ENCODE measurements around the gene TNFAIP1.

DNA sequence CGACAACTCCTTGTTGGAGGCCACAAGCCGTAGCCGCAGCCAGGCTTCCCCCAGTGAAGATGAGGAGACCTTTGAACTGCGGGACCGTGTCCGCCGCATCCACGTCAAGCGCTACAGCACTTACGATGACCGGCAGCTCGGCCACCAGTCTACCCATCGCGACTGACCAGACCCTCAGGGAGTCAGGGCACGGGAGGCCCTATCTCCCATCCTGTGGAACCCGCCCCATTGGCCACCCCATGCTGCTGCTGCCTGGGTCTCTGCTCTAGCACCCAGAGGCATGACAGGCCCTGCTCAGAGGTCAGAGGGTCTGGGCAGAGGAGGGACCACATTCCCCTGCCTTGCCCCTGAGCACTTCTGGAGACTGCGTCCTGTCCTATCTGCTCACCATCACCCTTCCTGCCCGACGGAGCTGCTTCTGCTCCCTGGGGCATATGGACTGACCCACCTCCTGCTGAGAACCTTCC is 8.9 kb downstream of the TNFAIP1 start:
- TF ChIP-seq, protein P1, sequence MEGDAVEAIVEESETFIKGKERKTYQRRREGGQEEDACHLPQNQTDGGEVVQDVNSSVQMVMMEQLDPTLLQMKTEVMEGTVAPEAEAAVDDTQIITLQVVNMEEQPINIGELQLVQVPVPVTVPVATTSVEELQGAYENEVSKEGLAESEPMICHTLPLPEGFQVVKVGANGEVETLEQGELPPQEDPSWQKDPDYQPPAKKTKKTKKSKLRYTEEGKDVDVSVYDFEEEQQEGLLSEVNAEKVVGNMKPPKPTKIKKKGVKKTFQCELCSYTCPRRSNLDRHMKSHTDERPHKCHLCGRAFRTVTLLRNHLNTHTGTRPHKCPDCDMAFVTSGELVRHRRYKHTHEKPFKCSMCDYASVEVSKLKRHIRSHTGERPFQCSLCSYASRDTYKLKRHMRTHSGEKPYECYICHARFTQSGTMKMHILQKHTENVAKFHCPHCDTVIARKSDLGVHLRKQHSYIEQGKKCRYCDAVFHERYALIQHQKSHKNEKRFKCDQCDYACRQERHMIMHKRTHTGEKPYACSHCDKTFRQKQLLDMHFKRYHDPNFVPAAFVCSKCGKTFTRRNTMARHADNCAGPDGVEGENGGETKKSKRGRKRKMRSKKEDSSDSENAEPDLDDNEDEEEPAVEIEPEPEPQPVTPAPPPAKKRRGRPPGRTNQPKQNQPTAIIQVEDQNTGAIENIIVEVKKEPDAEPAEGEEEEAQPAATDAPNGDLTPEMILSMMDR (IDR thresholded peaks at IDR 0.05) = no peak
- no peak for TF ChIP-seq ZFX (IDR thresholded peaks at IDR 0.05; ENCODE audit: borderline replicate concordance)
